Stimulated activated CD8-positive, alpha-beta memory T cell treated with anti-CD3 and anti-CD28 coated beads, Interleukin-12 subunit alpha, Interleukin-12 subunit beta, amount 100 ng/mL, for 1 hour (primary cell): ENCODE data around the gene TNS4.

Source experiments
- DNase-seq: peaks from one replicate; pipeline ENCODE4 v3.0.0-alpha.2; 2020; ENCODE audit warnings: low read depth

TNS4 gene

DNA sequence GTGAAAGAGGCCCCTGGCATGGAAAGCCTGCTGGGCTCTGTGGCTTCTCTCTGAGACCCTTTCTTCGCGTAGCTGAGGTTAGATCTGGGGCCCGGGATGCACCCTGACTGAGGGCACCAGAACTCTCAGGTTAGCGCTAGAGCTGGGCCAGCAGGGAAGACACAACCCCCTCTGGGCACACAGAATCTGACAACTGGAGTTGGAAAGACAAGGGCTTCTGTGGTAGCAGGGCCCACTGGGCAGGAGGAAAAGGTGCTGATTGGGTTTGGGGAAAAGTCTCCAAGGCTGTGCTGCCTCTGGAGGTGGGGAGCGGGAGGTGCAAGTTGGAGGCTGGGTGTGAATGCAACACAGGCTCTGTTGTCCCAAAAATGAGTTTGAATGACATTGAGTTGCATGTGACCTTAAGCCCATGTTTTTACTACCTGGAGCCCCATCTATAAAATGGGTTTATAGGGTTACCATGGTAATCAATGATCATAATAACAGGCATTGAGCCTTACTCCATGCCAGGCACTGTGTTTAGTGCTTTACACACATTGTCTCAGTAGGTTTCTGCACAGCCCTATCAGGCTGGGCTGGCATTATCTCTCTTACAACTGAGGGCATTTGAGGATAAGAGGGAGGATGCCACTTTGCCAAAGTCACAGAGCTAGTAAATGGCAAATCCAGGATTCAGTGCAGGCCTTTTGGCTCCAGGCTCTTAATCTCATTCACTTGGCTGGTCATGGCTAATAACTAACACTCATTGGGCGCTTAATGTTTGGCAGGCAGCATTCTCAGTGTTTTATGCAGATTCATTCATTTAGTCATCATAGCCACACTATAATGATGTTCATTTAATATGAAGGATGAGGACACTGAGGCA lies 67.6 kb downstream of the TNS4 start:
- DNase-seq, result no peak

DNA sequence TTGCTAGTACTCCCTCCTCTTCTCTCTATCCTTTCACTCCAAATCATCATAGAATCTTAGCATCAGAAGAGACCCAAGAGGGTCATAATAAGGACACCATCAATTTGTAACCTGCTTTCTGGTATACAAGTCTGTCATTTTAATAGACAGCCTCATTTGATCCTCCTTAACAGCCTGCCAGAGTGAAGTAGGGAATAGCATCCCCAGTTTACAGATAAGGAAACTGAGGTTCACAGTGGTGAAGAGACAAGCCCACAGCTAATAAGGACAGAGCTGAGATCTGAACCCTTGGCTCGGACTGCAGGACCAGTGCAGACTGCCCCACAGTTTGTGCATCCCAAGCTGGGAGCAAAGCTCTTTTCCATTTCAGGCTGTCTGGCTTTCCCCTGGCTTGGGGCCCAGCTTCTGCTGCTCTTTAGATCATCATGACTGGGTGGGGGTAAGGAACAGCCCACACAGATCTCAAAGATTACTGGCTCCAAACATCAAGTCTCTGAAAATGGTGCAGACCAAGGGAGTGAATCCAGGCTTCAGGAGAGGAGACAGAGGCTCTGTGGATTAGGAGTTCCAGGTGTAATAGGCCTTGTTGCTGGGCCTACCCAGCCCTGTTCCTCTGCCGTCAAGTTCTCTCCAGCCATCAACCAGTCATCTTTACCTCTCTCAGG lies 68.4 kb downstream of the TNS4 start:
- DNase-seq, result no peak

DNA sequence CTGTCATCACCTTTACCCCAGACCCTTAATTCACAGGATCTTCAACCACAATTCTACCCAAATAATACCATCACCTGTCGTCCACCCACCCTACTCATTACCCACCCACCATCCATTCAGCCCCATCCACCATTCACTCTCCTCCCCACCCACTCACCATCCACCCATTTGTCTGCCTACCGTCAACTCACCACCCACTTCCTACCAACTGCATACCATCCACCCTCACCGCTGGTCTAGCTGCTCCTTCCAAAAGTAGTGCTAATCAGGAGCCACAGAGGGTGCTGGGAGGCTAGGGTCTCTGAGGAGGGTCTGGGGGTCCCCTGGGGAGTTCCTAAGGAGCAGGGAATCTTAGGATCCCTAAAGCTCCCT lies 70.2 kb downstream of the TNS4 start:
- DNase-seq, result no peak

DNA sequence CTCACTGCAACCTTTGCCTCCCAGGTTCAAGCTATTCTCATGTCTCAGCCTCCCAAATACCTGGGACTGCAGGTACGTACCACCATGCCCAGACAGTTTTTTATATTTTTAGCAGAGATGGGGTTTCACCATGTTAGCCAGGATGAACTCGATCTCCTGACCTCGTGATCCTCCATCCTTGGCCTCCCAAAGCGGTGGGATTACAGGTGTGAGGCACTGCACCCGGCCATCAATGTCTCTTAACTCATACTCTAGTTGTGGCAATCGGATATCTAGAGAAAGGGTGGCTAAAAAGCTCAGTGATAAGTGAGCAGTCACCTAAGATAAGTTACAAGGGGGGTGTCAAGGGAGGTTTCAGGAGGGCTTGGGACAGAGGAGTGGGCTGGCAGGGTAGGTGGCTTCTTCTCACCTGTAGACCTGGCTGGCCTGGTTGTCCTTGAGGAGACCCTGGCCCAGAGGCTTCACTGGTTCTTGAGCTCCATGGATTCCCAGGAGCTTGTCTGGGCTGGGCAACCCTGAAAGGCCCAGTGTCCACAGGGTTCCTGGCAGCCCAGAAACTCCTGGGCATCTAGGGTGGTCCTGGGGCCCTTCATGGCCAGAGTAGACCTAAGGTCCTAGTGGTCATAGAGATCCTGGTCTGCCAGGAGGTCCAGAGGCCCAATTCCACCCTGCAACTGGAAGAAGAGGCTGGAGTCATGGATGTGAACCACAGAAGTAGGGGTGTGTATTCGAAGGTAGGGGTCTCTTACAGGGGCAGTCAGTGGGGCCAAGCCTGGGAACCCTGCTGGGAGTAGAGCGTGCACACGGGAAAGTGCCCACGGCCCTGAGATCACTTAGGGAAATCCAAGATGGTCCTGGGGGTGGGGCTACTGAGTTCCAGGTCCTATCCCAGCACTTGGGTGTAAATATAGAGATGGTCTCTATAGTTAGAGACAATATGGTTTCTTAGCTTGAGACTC lies 70.9 kb downstream of the TNS4 start:
- DNase-seq, result no peak

DNA sequence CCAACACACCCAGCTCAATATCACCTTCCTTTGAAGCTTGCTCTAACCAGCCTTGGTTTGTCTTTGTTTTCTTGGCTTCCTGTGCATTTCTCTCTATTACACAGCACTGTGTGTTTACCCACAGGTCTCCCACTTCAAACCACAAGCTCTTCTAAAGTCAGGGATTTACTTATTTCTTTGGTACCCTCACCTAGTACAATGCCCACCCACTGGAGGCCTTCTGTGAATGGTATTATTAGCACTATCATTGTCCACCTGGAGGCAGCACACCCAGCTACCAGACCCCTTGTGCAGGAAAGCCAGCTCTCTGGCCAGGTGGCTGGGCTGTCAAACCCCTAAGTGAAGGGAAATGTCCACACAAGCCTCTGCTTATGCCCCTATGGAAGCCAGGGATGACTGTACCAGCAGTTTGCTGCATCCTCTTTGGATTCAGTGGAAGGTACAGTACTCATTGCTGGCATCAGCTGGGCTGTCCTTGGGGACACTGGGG lies 74.4 kb downstream of the TNS4 start:
- DNase-seq, result no peak
